PFSK-1 (cell line): Measurements from ENCODE around the gene GDF10.

Experiments used
- FOXP2 ChIP-seq: optimal IDR thresholded peaks from 2 replicates; pipeline ENCODE3; 2011; ENCODE audit warnings: borderline replicate concordance, control low read depth, inconsistent platforms; ENCODE audit not compliant: insufficient read depth; ENCODE audit errors: extremely low read length, extremely low read depth
- SIN3A ChIP-seq: IDR thresholded peaks from 2 replicates; pipeline ENCODE4 v1.6.1; 2012; ENCODE audit warnings: mild to moderate bottlenecking, low read length, moderate library complexity, borderline replicate concordance; ENCODE audit not compliant: insufficient read depth

- no peak for TF ChIP-seq SIN3A
- TF ChIP-seq FOXP2 = no peak
Observed at GRCh38 chr10:47323636-47324296, 23.8 kb downstream of the GDF10 start.
